Gastroesophageal sphincter (tissue), 4 donors: ENCODE data around the gene ETFA. TPM values are rescaled to one million over a fixed set of nuclear protein-coding genes. Genes with fewer than 3 reads are reported as not detected.

Experiments
- ATAC-seq: fragments of 150-250 bp; one replicate; pipeline ENCODE4 v1.9.1; 2016; ENCODE audit warnings: mild to moderate bottlenecking, moderate library complexity
- H3K27ac ChIP-seq, 4 donors: fragments of 200-600 bp; sonication (generic) in 3 of 4; 1 replicate in 3 of 4; 2 replicates in 1 of 4; pipeline ENCODE4 v1.5.1; 2016 to 2019
- H3K27me3 ChIP-seq: fragments of 200-600 bp; sonication (generic); one replicate; pipeline ENCODE4 v1.5.1; 2019
- H3K36me3 ChIP-seq, 2 donors: fragments of 200-600 bp; sonication (generic); one replicate each; pipeline ENCODE4 v1.5.1; 2019; ENCODE audit warnings: control low read depth in 1 of 2
- H3K4me1 ChIP-seq, 3 donors: fragments of 200-600 bp; sonication (generic); 1 replicate in 2 of 3; 2 replicates in 1 of 3; pipeline ENCODE4 v1.5.1; 2016 to 2019; ENCODE audit warnings: control low read depth in 2 of 3
- H3K4me3 ChIP-seq, 2 donors: fragments of 200-600 bp; sonication (generic); one replicate each; pipeline ENCODE4 v1.5.1; 2019; ENCODE audit warnings: mild to moderate bottlenecking in 1 of 2, moderate library complexity in 1 of 2
- H3K9me3 ChIP-seq, 3 donors: fragments of 200-600 bp; sonication (generic); one replicate each; pipeline ENCODE4 v1.5.1; 2017 to 2019; ENCODE audit warnings: control low read depth in 2 of 3
- EP300 ChIP-seq: sonication (generic); formaldehyde crosslinking; IDR thresholded peaks from one replicate; pipeline ENCODE4 v1.6.1; 2017; ENCODE audit warnings: antibody characterized with exemption, mild to moderate bottlenecking
- POLR2A ChIP-seq, 2 donors: fragments of 450-650 bp; IDR thresholded peaks; one replicate each; pipeline ENCODE4 v1.6.1; 2017; ENCODE audit warnings: antibody characterized with exemption in 2 of 2, mild to moderate bottlenecking in 2 of 2, moderate library complexity in 1 of 2
- POLR2AphosphoS5 ChIP-seq: sonication (generic); formaldehyde crosslinking; IDR thresholded peaks from one replicate; pipeline ENCODE4 v1.6.1; 2017; ENCODE audit warnings: antibody characterized with exemption
- WGBS, 2 donors: methylation state at CpG; one replicate each; pipeline ENCODE4 v1.1.5; 2018; ENCODE audit warnings: low coverage in 1 of 2; 5-methylcytosine and 5-hydroxymethylcytosine counted together
- total RNA-seq, 4 donors: library from RNA; depleted of rRNA; stranded (reverse); fragments of >200 nt; gene quantifications; one replicate each; pipeline ENCODE4 v1.1.0, GENCODE V29; 2016
- TF ChIP-seq, protein P1 (sequence below), 4 experiments: fragments of 200-600 bp in 2 of 4; fragments of 450-650 bp in 2 of 4; sonication (generic) in 1 of 4; IDR thresholded peaks; one replicate each; pipeline ENCODE4 v1.5.1; 2017 to 2019; ENCODE audit warnings: antibody characterized with exemption in 4 of 4, mild to moderate bottlenecking in 2 of 4, moderate library complexity in 2 of 4

Gene ETFA
- total RNA-seq, 4 donors from 2014 or later = 113 to 168 (median 137) TPM

DNA sequence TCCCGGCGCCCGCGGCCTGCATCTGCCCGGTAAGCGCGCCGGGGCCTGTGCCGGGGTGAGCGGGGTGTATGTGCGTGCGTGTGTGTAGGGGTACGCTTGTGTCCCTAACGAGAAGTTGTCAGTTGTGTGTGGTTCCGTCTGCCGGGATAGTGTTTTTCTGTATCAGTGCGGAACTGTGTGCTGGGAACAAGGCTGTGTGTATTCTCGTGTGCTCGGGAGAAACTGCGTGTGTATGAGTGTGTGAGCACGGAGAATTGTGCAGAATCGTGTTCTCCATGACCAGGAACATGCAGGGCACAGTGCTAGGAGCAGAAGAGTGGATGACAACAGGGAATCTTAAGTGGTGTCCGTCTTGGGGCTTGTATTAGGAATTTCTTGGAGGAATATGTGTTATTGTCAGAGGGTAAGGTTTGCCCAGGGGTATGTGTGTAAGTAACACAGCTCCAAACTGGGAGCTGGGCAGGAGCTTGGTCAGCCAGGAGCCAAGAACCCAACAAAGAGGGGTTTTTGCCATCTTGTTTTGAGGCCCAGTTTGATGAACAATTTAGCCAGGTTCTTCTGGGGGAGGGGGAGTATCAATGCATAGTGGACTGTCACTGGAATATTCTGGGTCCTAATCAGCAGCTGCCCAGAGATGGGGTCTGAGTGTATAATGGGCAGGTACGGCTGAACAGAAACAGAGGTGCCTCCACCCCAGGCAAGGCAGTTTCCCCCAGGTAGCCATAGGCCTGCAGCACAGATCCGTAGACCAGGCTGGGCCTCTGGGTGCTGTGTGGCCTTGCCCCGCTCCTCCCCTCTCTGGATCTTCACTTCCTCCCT, 27.4 kb upstream of the ETFA start:
- peaks cover 0 to 82% (median 6%) of the 10 kb centered on the region in 3 donors for H3K4me1 ChIP-seq
- peaks cover 93% of the 10 kb centered on the region for H3K27me3 ChIP-seq
- TF ChIP-seq POLR2A (IDR thresholded peaks at IDR 0.05) (no peak), EP300 (no peak), POLR2AphosphoS5 (no peak)
- TF ChIP-seq, protein P1, sequence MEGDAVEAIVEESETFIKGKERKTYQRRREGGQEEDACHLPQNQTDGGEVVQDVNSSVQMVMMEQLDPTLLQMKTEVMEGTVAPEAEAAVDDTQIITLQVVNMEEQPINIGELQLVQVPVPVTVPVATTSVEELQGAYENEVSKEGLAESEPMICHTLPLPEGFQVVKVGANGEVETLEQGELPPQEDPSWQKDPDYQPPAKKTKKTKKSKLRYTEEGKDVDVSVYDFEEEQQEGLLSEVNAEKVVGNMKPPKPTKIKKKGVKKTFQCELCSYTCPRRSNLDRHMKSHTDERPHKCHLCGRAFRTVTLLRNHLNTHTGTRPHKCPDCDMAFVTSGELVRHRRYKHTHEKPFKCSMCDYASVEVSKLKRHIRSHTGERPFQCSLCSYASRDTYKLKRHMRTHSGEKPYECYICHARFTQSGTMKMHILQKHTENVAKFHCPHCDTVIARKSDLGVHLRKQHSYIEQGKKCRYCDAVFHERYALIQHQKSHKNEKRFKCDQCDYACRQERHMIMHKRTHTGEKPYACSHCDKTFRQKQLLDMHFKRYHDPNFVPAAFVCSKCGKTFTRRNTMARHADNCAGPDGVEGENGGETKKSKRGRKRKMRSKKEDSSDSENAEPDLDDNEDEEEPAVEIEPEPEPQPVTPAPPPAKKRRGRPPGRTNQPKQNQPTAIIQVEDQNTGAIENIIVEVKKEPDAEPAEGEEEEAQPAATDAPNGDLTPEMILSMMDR (IDR thresholded peaks at IDR 0.05) = no peak
- H3K36me3 ChIP-seq = peaks cover 0 to 27% of the 10 kb centered on the region in 2 donors
- peak overlapping the region in 3 of 4 donors; percentile 77 to 83 (median 82) for H3K27ac ChIP-seq
- WGBS, 2 donors = 66 to 68% methylated on average over 4 to 8 of the region's 26 CpGs
- H3K9me3 ChIP-seq = no peaks in the 10 kb centered on the region
- ATAC-seq = no peak
- H3K4me3 ChIP-seq = peak overlapping the region; percentile 48 to 58

DNA sequence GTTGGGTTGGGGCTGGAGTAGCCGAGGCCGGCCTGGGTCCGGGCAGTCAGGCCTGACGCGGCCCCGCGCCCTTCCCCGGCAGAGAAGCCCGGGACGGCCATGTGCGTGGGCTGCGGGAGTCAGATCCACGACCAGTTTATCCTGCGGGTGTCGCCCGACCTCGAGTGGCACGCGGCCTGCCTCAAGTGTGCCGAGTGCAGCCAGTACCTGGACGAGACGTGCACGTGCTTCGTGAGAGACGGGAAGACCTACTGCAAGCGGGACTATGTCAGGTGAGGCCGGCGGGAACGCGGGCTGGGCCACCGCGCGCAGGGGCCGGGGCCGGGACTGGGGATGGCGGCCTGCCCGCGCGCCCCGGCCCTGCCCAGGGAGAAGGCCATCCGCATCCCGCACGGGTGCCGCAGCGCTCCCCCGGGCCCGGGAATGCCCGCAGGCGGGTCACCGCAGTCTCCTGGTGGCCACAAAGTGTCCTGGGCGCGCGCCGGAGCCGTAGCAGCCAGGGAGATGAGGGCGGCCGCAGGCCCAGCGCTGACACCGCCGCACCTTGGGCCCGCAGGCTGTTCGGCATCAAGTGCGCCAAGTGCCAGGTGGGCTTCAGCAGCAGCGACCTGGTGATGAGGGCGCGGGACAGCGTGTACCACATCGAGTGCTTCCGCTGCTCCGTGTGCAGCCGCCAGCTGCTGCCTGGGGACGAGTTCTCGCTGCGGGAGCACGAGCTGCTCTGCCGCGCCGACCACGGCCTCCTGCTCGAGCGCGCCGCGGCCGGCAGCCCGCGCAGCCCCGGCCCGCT, 26.6 kb upstream of the ETFA start:
- ATAC-seq = no peak
- Histone ChIP-seq H3K4me1 (peaks cover 0 to 78% (median 6%) of the 10 kb centered on the region in 3 donors), H3K27me3 (peaks cover 93% of the 10 kb centered on the region), H3K36me3 (peaks cover 0 to 27% of the 10 kb centered on the region in 2 donors), H3K27ac (peak overlapping the region; percentile 69 to 83 (median 80)), H3K9me3 (no peaks in the 10 kb centered on the region), H3K4me3 (peak overlapping the region; percentile 48 to 58)
- no CpG with 5 or more reads among the region's 89 CpGs for WGBS, 2 donors
- TF ChIP-seq, protein P1 (IDR thresholded peaks at IDR 0.05) = peak in 3 of 4 experiments; percentile 8 to 31 (median 11)
- TF ChIP-seq EP300 = no peak

DNA sequence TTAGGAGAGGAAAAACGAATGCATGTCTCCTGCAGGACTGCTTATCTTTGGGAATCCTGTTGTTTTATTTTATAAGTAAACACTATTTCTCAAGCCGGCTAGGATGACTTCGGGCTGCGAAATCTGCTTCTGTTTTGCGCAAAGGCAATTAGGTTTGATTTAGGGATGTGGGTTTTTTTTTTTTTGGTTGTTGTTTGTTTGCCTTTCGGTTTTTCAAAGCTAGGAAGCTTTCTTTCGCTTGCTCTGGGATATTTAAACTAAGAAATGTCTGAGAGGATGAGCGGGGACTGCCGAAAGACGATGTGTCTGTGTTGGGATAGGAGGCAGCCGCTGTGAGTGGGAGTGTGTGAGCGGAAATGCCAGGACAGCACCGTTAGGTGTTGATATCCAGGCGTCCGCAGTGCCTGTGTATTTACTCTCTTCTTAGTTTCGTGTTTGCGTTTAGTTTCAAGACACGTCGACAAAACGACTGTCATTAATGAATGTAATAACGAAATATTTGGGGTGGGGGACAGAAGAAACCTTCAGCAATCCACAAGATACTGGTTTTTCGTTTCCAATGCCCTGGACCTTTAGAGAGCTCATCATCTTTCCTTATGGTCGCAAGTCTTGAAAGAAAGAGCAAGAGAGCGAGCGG, 25.9 kb upstream of the ETFA start:
- peaks cover 0 to 72% (median 6%) of the 10 kb centered on the region in 3 donors for H3K4me1 ChIP-seq
- WGBS, 2 donors = 2 to 13% methylated on average over 15 to 22 of the region's 25 CpGs
- no peak for ATAC-seq

DNA sequence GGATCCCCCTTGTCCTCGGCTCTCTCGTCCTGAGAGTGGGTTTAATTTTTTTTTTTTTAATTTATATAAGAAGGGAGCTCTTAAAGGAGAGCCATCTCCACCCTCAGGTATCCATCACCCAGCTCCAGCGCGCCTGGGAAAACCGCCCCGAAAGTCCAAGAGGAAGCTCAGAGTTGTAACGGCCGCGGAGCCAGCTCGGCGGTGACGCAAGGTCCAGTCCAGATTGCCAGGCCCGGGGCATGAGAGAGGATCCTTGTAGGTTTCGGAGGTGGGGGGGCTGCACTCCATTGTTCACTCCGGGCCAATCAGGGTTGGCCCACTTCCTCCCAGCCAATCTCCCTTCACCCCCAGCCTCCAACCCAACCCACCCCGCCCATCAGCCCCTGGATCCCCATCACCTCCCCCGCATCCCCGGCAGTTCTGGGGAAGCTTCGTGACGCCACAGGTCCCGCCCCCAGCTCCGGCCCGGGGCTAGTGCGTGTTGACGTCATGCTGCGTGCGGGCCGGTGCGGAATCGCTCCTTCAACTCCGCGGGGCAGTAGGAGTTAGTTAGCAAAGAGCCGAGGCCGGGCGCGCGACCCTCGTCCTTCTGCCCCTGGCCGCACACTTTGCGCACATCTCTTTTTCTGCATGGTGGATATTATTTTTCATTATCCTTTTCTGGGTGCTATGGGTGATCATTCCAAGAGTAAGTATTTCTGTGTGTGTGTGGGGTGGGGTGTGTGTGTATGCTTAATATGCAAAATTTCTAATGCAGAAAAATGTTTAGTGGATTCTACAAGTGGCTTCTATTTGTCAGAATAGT, 25.2 kb upstream of the ETFA start, which contains the start of gene ISL2:
Gene ISL2 (plus strand): TSS at position 520 of the 805 bp plus-strand sequence. CDS start 111 bp downstream, at position 631.
- ATAC-seq = peak; percentile 96
- peaks cover 82% of the 10 kb centered on the region for H3K27me3 ChIP-seq
- peak within 1 kb of the TSS; percentile 69 to 83 (median 80) for H3K27ac ChIP-seq
- H3K36me3 ChIP-seq = peaks cover 0 to 14% of the 10 kb centered on the region in 2 donors
- peaks cover 0 to 66% (median 6%) of the 10 kb centered on the region in 3 donors for H3K4me1 ChIP-seq
- WGBS, 2 donors = 0 to 2% methylated on average over 5 to 10 of the region's 40 CpGs
- no peaks in the 10 kb centered on the region for H3K9me3 ChIP-seq
- H3K4me3 ChIP-seq = peak within 1 kb of the TSS; percentile 48 to 58
- TF ChIP-seq POLR2AphosphoS5 (no peak), EP300 (no peak), POLR2A (IDR thresholded peaks at IDR 0.05) (no peak)
- TF ChIP-seq, protein P1 (IDR thresholded peaks at IDR 0.05) = no peak

More for the DNA sequence above, 25.9 kb upstream of the ETFA start:
- H3K9me3 ChIP-seq = no peaks in the 10 kb centered on the region
- H3K4me3 ChIP-seq = peak overlapping the region; percentile 48 to 58
- H3K36me3 ChIP-seq = peaks cover 0 to 21% of the 10 kb centered on the region in 2 donors
- TF ChIP-seq POLR2AphosphoS5 = peak; percentile 6
- TF ChIP-seq POLR2A (IDR thresholded peaks at IDR 0.05) = no peak
- H3K27ac ChIP-seq = peak overlapping the region; percentile 69 to 83 (median 80)
- H3K27me3 ChIP-seq = peaks cover 89% of the 10 kb centered on the region
